ENCODE results near the gene RELB.

- TF ChIP-seq POLR2AphosphoS5 (IDR thresholded peaks at IDR 0.05) (no peak), CTCF (IDR thresholded peaks at IDR 0.05) (no peak), POLR2A (IDR thresholded peaks at IDR 0.05) (no peak)
Observed at GRCh38 chr19:45058622-45059159, 57.4 kb downstream of the RELB start.

Data from prostate gland (tissue), 2 donors.